Fibroblast of lung (primary cell): ENCODE measurements around the gene PDILT. TPM values are rescaled to one million over a fixed set of nuclear protein-coding genes. Genes with fewer than 3 reads are reported as not detected.
"Not testable (repeated sequence)": the region's sequence is repeated elsewhere in the genome, so short reads cannot be mapped to it uniquely, and the experiment has no call there.

ENCODE experiments used
- DNase-seq, 2 donors: peaks; one replicate each; pipeline versions ENCODE4 v3.0.0 to v3.0.0-alpha.2; 2010; ENCODE audit warnings: low read depth in 2 of 2
- H2AFZ ChIP-seq: 2 replicates; pipeline ENCODE4 v1.5.1; 2012; ENCODE audit warnings: low read length, control low read depth, inconsistent platforms
- H3K27ac ChIP-seq: 2 replicates; pipeline ENCODE4 v1.5.1; 2011; ENCODE audit warnings: low read length, control low read depth; ENCODE audit not compliant: insufficient read depth
- H3K27me3 ChIP-seq: 2 replicates; pipeline ENCODE4 v1.5.1; 2011; ENCODE audit warnings: mild to moderate bottlenecking, low read length; ENCODE audit not compliant: control insufficient read depth, insufficient read depth
- H3K36me3 ChIP-seq: 2 replicates; pipeline ENCODE4 v1.5.1; 2011; ENCODE audit warnings: low read length; ENCODE audit not compliant: control insufficient read depth, insufficient read depth
- H3K4me1 ChIP-seq: 2 replicates; pipeline ENCODE4 v1.5.1; 2011; ENCODE audit warnings: low read length; ENCODE audit not compliant: control insufficient read depth, insufficient read depth; ENCODE audit errors: extremely low read depth
- H3K4me2 ChIP-seq: 2 replicates; pipeline ENCODE4 v1.5.1; 2011; ENCODE audit warnings: low read length, control low read depth; ENCODE audit not compliant: insufficient read depth; ENCODE audit errors: extremely low read depth
- H3K4me3 ChIP-seq, 4 experiments: fragments of 200-600 bp in 1 of 4; sonication (generic) in 1 of 4; replicated peaks in 1 of 4; 2 replicates each; pipeline ENCODE4 v1.5.1; 2011 to 2016; ENCODE audit warnings: low read length in 4 of 4, low read depth in 3 of 4, mild to moderate bottlenecking in 3 of 4, control low read depth in 2 of 4, inconsistent platforms in 1 of 4, mixed read lengths in 1 of 4; ENCODE audit not compliant: insufficient read depth in 1 of 4; ENCODE audit errors: control extremely low read depth in 1 of 4
- H3K79me2 ChIP-seq: 2 replicates; pipeline ENCODE4 v1.5.1; 2012; ENCODE audit warnings: mild to moderate bottlenecking, low read length, inconsistent platforms; ENCODE audit not compliant: control insufficient read depth, insufficient read depth
- H3K9ac ChIP-seq: 2 replicates; pipeline ENCODE4 v1.5.1; 2011; ENCODE audit warnings: mild to moderate bottlenecking, low read length, control low read depth; ENCODE audit not compliant: insufficient read depth
- H3K9me3 ChIP-seq: 2 replicates; pipeline ENCODE4 v1.5.1; 2012; ENCODE audit warnings: low read depth, low read length; ENCODE audit not compliant: control insufficient read depth, insufficient read depth
- H4K20me1 ChIP-seq: 2 replicates; pipeline ENCODE4 v1.5.1; 2011; ENCODE audit warnings: low read length; ENCODE audit not compliant: control insufficient read depth, insufficient read depth; ENCODE audit errors: extremely low read depth
- EZH2 ChIP-seq: IDR thresholded peaks from 2 replicates; pipeline ENCODE4 v1.5.1; 2012; ENCODE audit warnings: low read length, control low read depth, mild to moderate bottlenecking; ENCODE audit errors: missing control alignments
- polyA minus RNA-seq: library from RNA; depleted of rRNA, polyadenylated mRNA; stranded (reverse); fragments of >200 nt; gene quantifications from 2 replicates; pipeline ENCODE4 v1.2.3, GENCODE V29; 2011; ENCODE audit warnings: low replicate concordance
- polyA plus RNA-seq, 2 donors: library from polyadenylated mRNA; depleted of rRNA in 1 of 2; stranded (reverse) in 1 of 2; unstranded in 1 of 2; fragments of >200 nt; gene quantifications; 2 replicates each; pipeline ENCODE4 v1.2.1, GENCODE V29; 2011 to 2012; ENCODE audit warnings: missing spikeins in 1 of 2
- total RNA-seq: library from RNA; depleted of rRNA; stranded (reverse); fragments of >200 nt; gene quantifications from 2 replicates; pipeline ENCODE4 v1.2.1, GENCODE V29; 2014
- TF ChIP-seq, protein P1 (sequence below), 2 donors: IDR thresholded peaks in 1 of 2; conservative IDR thresholded peaks in 1 of 2; 1 replicate in 1 of 2; 2 replicates in 1 of 2; pipeline ENCODE4 v1.5.1; 2011 to 2012; ENCODE audit warnings: low read length in 2 of 2, control low read depth in 1 of 2, inconsistent platforms in 1 of 2, low read depth in 1 of 2, mild to moderate bottlenecking in 1 of 2

Gene PDILT, protein sequence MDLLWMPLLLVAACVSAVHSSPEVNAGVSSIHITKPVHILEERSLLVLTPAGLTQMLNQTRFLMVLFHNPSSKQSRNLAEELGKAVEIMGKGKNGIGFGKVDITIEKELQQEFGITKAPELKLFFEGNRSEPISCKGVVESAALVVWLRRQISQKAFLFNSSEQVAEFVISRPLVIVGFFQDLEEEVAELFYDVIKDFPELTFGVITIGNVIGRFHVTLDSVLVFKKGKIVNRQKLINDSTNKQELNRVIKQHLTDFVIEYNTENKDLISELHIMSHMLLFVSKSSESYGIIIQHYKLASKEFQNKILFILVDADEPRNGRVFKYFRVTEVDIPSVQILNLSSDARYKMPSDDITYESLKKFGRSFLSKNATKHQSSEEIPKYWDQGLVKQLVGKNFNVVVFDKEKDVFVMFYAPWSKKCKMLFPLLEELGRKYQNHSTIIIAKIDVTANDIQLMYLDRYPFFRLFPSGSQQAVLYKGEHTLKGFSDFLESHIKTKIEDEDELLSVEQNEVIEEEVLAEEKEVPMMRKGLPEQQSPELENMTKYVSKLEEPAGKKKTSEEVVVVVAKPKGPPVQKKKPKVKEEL
- total RNA-seq, result not detected in 2 replicates
- polyA plus RNA-seq, result not detected in 2 replicates
- polyA plus RNA-seq (2012), result not detected in 2 replicates
- not detected in 2 replicates for polyA minus RNA-seq

DNA sequence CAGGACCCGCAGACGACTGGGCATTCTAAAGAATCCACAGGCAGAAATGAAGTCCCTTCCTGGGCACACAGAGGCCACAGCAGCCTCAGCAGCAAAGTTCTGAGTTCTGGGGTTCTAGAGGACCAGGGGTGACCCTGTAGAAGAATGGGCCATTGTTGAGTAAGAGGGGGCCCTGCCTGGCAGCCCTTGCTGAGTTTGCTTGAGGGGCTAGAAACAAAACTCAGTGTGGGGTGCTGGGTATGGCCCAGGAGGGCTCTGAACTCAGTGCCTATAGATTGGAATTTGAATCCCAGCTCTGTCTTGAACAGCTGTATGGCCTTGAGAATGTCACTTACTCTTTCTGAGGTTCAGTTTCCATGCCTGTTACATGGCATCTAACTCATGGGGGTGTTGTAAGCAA, at the start of gene PDILT:
TSS of gene PDILT (minus strand) at position 101 of the 400 bp plus-strand sequence. CDS start 5,437 bp downstream, outside the sequence.
- H3K27ac ChIP-seq, result no peak within 1 kb of the TSS
- H3K27me3 ChIP-seq, result no peaks in the 10 kb centered on the region
- H3K4me1 ChIP-seq, result no peaks in the 10 kb centered on the region
- H3K9me3 ChIP-seq, result no peaks in the 10 kb centered on the region
- TF ChIP-seq, protein P1, sequence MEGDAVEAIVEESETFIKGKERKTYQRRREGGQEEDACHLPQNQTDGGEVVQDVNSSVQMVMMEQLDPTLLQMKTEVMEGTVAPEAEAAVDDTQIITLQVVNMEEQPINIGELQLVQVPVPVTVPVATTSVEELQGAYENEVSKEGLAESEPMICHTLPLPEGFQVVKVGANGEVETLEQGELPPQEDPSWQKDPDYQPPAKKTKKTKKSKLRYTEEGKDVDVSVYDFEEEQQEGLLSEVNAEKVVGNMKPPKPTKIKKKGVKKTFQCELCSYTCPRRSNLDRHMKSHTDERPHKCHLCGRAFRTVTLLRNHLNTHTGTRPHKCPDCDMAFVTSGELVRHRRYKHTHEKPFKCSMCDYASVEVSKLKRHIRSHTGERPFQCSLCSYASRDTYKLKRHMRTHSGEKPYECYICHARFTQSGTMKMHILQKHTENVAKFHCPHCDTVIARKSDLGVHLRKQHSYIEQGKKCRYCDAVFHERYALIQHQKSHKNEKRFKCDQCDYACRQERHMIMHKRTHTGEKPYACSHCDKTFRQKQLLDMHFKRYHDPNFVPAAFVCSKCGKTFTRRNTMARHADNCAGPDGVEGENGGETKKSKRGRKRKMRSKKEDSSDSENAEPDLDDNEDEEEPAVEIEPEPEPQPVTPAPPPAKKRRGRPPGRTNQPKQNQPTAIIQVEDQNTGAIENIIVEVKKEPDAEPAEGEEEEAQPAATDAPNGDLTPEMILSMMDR (conservative IDR thresholded peaks at IDR 0.05 in 1 of 2, IDR thresholded peaks at IDR 0.05 in 1 of 2; ENCODE audit: low read depth in 1 of 2, low read length in 2 of 2), result no peak
- TF ChIP-seq EZH2, result no peak
- H2AFZ ChIP-seq, result no peak within 1 kb of the TSS
- no peak within 1 kb of the TSS for H3K4me3 ChIP-seq
- H3K4me2 ChIP-seq, result no peak within 1 kb of the TSS
- no peak within 1 kb of the TSS for H3K9ac ChIP-seq
- no peak for DNase-seq
- no peaks in the 10 kb centered on the region for H3K36me3 ChIP-seq
- H3K79me2 ChIP-seq, result no peaks in the 10 kb centered on the region
- H4K20me1 ChIP-seq, result no peaks in the 10 kb centered on the region

DNA sequence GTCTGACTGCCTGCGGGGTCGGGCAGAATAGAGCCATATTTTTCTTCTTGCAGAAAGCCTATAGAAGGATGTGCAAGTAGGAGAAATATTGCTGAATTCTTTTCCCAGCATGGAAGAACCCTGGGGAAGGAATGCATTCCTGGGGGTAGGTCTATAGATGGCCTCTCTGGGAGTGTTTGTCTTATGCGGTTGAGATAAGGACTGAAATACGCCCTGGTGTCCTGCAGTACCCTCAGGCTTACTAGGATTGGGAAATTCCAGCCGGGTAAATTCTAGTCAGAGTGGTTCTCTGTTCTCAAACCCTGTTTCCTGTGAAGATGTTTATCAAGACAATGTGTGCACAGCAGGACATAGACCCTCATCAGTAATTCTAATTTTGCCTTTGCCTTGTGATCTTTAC, 49.1 kb upstream of the PDILT start:
- not testable (repeated sequence) for H3K4me2 ChIP-seq, H3K27ac ChIP-seq, H2AFZ ChIP-seq, H3K9me3 ChIP-seq, H3K9ac ChIP-seq, H3K36me3 ChIP-seq, H4K20me1 ChIP-seq, DNase-seq, H3K4me3 ChIP-seq, H3K27me3 ChIP-seq, H3K4me1 ChIP-seq, H3K79me2 ChIP-seq

DNA sequence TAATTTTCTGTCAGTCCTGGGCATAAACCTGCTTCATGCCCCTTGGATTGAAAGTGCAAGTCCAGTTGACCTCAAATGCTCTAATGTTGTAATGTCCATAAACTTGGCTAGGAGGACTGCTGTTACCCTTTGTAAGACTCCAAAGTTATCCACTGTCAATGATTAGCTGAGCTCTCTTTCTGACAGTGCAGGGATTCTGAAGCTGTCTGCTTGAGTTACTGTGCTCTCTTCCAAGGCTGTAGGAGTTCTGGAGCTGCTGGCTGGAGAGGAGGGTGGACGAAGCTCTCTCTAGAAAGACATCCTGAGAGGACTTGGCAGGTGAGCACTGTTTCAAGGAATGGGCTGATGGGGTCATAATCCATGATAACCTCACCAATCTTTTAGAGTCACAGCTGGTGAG, 46.8 kb upstream of the PDILT start, which contains the start of gene ACSM2A:
TSS of gene ACSM2A (plus strand) at position 158 of the 400 bp plus-strand sequence. CDS start 8,594 bp downstream, outside the sequence.
- not testable (repeated sequence) for H2AFZ ChIP-seq, H3K4me3 ChIP-seq, H3K36me3 ChIP-seq, H3K27me3 ChIP-seq, H3K79me2 ChIP-seq, H3K27ac ChIP-seq, H3K4me1 ChIP-seq, H4K20me1 ChIP-seq, H3K9me3 ChIP-seq, DNase-seq, H3K4me2 ChIP-seq, H3K9ac ChIP-seq

GRCh38 chr16:20446652-20447393, 42.3 kb upstream of the PDILT start:
- not testable (repeated sequence) for H2AFZ ChIP-seq, H3K9ac ChIP-seq, H3K9me3 ChIP-seq, H3K4me3 ChIP-seq, DNase-seq, H3K36me3 ChIP-seq, H3K27me3 ChIP-seq, H3K4me2 ChIP-seq, H4K20me1 ChIP-seq, H3K27ac ChIP-seq, H3K4me1 ChIP-seq, H3K79me2 ChIP-seq

- not testable (repeated sequence) for H3K36me3 ChIP-seq, H3K4me2 ChIP-seq, H3K27me3 ChIP-seq, DNase-seq, H2AFZ ChIP-seq, H3K9ac ChIP-seq, H3K4me3 ChIP-seq, H3K4me1 ChIP-seq, H3K27ac ChIP-seq, H3K9me3 ChIP-seq, H4K20me1 ChIP-seq, H3K79me2 ChIP-seq
These were observed 37.3 kb upstream of the PDILT start for GRCh38 chr16:20441859-20442258.
